CD4-positive, alpha-beta T cell treated with Interleukin-6 for 4 hours (primary cell): ENCODE results near the gene MS4A14.
"Not testable (repeated sequence)": the region's sequence is repeated elsewhere in the genome, so short reads cannot be mapped to it uniquely, and the experiment has no call there.

Source experiments
- DNase-seq: peaks from one replicate; pipeline ENCODE4 v3.0.0-alpha.2; 2020; ENCODE audit warnings: mixed read lengths

MS4A14 gene

DNA sequence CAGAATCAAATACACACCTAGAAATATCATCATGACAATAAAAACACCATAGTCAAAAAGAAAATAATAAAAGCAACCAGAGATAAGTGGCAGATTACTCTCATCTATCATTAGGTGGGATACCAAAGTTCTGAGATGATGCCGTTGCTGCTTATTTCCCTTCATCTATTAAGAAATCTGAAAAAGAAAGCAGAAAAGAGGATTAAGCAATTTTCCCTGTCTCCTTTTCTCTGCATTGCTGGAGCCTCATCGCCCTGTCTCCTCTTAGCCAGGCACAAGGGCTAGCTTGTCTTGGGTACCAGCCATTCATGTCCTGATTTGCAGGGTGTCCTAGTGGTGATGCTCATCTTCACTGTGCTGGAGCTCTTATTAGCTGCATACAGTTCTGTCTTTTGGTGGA, 3.9 kb upstream of the MS4A14 start:
- DNase-seq = no peak

DNA sequence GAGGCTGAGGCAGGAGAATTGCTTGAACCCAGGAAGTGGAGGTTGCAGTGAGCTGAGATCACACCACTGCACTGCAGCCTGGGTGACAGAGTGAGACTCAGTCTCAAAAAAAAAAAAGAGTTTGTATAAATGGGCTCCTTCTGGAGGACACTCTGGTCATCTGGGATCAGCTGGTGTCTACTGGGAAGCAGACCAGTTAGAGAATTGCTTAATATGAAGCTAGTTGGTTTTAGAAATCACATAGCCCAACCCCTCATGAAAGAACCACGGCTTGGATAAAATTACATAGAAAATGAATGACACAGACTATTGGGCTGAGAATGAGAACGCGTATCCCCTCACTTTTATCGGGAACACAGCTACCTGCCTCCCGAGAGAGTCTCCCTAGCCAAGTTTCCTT, 3.2 kb upstream of the MS4A14 start:
- DNase-seq = no peak

DNA sequence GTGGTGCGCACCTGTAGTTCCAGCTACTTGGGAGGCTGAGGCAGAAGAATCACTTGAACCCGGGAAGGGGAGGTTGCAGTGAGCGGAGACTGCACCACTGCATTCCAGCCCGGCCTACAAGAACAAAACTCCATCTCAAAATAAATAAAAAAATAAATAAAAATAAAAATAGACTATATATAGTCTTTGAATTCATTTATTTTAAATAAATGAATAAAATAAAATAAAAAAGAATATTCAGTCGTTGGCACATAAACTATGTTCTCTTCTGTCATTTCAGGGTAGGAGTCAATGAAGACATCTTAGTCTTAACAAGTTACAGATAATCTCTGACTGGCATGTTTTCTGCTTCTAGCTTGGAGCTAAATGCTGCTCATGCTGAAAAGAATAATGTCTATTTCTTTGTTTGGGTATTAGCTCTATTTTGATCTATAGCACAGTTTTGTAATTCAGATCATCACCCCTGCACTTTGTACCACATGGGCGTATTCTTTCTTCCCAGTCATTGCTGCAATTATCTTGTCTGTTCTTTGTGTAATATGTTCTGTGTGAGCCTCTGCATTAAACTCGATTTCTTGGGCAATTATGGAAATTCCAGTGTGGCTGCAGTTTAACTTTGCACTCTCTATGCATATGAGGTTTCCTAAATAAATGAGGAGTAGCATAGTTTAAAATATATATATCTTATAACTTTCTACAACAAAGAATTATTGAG, 1.4 kb upstream of the MS4A14 start:
- DNase-seq = no peak

DNA sequence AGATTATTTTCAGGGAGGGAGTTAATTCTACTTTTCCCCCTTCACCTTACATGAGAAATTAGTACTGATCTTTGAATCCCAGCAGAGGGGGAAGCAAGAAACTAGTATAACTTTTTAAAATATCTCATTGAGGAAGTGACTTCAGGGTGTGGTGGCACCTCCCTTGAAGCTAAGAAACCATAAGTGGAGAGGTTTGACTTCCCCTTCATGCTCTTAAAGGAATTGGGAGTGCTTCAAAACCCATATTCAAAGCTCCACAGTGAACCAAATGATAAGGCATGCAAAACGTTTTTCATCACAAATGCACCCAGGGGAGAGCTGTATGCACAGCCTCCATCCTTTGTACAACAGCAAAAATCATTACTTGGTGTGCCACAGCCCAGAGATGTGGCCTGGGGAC, 540 bp downstream of the MS4A14 start:
- DNase-seq = no peak

DNA sequence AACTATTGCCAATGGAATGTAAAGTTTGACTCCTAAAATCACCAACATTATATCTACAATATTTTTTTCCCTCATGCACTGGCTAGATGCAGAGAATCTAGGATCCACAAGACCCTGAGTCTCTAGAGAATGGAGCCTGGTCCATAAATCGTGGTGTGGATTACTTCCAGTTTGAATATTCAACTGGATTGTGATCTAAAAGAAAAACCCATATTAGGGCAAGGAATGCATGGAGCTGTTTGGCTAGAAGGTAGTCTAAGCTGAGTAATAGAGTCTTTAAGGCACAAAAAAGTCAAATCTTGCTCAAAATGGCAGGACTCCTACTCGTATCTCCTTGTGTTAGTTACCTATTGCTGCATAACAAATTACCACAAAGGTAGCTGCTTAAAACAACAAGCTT, 23.8 kb downstream of the MS4A14 start:
- DNase-seq = no peak

DNA sequence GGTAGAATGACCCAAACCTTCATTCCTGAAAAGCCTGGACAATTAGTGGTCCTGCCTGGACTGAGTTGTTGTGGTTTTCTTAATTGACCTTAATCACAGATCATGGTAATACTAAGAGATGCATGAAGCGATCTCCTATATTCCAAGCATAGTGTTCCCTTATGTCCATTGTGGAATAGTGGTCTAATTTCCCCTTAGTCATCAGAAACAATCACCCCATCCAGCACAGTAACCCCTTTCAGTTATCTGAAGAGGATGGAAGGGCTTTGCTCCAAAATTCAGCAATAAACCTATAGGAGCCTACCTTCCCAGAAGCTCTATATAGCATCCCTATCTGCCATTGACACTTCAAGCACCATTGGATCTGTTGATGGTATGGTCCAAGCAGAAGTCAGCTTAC, 26.4 kb downstream of the MS4A14 start:
- DNase-seq = no peak

DNA sequence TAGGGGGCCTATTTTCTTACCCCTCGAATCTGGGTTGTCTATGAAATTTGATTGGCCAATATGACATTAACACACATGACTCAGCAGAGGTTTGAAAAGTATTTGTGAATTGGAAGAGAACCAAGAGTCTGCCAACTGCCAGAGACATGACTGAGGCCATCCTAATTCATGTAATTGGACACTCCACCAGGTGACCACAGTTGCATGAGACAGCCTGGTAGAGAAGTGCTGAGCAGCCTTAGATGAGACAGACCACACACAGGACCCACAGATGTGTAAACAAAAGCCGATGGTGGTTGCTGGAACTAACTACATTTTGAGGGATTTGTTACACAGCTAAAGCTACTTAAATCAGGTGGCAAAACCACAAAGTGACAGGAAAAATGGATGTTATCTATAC, 32.3 kb downstream of the MS4A14 start:
- no peak for DNase-seq

DNA sequence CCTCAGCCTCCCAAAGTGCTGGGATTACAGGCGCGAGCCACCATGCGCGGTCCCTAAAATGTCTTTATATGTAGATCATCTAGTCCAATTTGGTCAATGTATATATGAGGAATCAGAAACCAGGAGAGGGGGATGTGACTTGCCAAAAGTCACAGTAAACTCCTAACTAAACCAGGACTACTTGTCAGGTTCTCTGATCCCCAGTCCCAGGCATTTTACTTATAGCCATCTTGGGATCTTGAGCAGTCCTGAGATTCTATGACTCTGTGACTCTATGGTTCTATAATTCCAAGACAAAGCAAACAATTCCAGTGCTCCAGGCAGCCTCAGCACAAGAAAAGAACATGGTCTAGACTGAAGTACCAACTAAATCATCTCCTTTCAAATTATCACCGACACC, 33.0 kb downstream of the MS4A14 start, which contains the start of gene MS4A5:
Gene MS4A5, plus strand, starts transcription at position 301 of the 400 bp plus-strand sequence. CDS start 103 bp downstream, outside the sequence.
- DNase-seq = no peak

DNA sequence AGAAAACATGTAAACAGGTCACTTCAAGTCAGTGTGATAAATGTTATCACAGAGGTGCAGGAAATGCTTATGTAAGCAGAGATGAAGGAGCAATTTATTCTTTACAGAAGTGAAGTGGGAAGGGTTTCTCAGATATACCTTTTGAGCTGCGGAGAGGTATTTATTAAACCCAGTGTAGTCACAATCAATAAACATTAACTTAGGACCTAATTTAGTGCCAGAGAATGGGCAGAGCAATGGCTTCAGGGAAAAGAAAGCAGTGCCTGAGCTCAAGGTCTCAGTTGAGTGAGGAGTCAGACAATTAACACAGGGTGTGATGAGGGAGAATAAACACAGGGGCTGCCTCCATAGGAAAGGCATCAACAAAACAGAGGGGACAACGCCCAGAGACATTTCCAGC, 35.0 kb downstream of the MS4A14 start:
- no peak for DNase-seq

DNA sequence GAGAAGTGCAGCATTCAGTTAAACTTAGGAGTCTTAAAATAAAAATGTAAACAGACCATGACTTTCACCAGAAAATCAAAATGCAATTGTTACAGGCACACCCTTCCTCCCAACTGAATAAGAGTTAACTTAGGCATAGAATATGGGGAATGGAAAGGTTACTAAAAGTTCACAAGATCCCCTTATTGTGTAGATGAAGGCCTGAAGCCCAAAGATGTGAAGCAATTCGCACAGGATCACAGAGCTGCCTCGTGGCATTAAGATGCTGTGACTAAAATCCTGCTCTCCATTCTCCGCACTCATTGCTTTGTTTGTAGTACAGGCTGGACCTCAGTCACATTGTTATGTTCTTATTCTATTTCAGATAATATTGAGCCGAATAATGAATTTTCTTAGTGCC, 37.1 kb downstream of the MS4A14 start:
- no peak for DNase-seq

DNA sequence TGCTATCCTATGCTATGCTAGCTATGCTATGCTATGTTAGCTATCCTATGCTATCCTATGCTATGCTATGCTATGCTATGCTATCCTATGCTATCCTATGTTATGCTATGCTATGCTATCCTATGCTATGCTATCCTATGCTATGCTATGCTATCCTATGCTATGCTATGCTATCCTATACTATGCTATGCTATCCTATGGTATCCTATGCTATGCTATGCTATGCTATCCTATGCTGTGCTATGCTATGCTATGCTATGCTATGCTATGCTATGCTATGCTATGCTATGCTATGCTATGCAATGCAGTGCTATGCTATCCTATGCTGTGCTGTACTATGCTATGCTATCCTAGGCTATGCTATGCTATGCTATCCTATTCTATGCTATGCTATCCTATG, 50.8 kb downstream of the MS4A14 start:
- no peak for DNase-seq

DNA sequence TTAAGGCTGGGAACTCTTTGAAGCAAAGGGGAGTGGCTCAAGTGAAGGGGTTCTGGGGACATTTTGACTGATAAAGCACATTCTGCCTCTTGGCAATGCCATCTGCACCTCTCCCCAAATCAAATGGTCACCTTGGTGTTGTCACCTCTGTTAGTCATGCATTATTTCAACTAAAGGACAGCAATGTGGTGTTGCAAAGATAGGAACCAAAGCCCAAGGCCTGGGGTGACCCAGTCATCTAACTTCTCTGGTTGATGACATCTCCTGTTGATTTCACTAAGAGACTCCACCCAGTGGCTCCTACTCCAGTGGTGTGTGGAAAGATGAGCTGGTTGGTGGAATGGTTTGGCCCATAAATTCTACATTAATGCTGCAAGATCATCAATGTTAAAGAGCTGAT, 51.6 kb downstream of the MS4A14 start:
- no peak for DNase-seq

DNA sequence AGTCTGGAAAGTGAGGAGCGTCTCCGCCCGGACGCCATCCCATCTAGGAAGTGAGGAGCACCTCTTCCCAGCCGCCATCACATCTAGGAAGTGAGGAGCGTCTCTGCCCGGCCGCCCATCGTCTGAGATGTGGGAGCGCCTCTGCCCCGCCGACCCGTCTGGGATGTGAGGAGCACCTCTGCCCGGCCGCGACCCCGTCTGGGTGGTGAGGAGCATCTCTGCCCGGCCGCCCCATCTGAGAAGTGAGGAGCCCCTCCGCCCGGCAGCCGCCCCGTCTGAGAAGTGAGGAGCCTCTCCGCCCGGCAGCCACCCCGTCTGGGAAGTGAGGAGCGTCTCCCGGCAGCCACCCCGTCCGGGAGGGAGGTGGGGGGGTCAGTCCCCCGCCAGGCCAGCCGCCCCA, 54.9 kb downstream of the MS4A14 start:
- not testable (repeated sequence) for DNase-seq

DNA sequence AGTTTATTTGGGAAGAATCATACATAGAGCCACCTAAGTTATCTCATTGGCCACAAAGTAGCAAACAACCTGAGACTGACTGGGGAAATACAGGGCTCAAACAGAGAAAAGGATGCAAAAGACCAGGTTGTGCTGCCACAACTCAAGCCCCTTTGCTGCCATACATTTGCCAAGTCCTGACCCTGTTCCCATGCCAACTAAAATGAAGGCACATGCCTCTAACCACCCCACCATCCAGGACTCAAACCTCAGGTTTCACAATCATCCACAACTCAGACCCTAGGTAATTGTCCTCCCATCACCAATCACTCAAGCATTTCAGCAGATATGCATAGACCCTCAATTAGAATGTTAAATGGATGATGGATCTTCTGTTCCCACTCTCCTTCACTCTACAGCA, 58.0 kb downstream of the MS4A14 start:
- DNase-seq = no peak

DNA sequence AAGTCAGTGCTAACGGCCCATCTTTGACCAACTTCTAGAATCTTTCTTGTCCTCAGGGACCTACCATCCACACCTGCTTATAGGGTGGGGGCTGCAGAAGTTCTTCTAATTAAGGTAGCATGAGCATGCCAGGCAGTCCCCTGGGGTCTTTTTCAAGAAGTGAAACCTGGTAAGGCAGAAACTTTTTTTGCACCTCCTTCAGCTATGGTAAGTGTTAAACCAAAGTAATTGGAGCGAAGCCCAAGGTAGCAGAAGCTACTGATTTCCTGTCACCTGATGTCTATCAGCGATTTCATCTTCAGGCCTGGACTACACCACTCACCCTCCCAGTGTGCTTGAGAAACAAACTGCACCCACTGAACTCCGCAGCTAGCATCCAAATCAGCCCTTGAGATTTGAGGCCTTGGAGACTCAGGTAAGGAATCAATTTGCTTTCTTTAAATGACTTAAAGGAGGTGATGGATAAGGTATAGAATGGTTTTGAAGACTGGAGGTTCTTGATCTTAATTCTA, 59.3 kb downstream of the MS4A14 start, which contains the start of gene MS4A1:
Gene MS4A1, plus strand, starts transcription at position 317 of the 512 bp plus-strand sequence. CDS start 6,528 bp downstream, outside the sequence.
- DNase-seq = no peak

DNA sequence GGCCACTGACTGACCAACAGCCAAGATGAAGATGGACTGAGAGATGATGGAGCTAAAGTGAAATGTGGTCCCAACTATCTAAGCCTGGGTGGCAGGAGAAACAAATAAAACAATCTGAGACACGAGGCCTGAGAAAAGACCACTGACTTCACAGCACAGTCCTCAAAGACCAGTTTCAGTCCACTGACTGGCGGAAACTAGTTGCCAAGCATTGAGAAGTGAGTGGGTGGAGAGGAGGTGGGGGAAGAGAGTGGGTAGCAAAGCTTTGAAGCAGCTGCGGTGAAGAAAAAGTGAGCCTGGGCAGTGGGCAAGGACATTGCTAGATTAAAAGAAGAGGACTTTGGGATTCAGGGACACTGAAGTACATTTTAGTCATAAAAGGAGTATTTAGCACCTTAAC, 61.3 kb downstream of the MS4A14 start:
- DNase-seq = no peak

DNA sequence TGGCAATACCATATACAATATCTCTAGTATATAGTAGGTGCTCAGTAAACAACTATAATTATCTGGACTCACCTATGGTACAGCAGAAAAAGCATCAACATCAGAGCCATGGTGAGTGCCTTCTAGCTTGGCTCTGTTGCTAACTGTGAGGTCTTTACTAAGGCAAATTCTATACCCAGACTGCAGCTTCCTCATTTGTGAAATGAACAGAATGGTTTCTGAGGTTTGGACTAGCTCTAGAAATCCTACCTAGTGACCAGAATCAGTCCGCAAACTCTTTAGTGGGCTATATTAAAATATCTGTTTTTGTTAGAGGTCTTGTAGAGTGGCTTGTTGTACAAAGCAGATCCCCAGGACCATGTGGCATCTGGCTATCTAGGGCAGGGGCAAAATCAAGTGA, 63.1 kb downstream of the MS4A14 start:
- no peak for DNase-seq
